Myocyte (in vitro differentiated cells): ENCODE measurements around the gene MAPT. TPM values are rescaled to one million over a fixed set of nuclear protein-coding genes. Genes with fewer than 3 reads are reported as not detected.

Experiments used
- DNase-seq: peaks from one replicate; pipeline ENCODE4 v3.0.0-alpha.2; 2012; ENCODE audit warnings: low read depth
- total RNA-seq: library from RNA; depleted of rRNA; stranded (reverse); fragments of >200 nt; gene quantifications from 2 replicates; pipeline ENCODE4 v1.2.3, GENCODE V29; 2014

MAPT gene
- total RNA-seq, 1 donor from 2014 or later: 0.05 TPM

DNA sequence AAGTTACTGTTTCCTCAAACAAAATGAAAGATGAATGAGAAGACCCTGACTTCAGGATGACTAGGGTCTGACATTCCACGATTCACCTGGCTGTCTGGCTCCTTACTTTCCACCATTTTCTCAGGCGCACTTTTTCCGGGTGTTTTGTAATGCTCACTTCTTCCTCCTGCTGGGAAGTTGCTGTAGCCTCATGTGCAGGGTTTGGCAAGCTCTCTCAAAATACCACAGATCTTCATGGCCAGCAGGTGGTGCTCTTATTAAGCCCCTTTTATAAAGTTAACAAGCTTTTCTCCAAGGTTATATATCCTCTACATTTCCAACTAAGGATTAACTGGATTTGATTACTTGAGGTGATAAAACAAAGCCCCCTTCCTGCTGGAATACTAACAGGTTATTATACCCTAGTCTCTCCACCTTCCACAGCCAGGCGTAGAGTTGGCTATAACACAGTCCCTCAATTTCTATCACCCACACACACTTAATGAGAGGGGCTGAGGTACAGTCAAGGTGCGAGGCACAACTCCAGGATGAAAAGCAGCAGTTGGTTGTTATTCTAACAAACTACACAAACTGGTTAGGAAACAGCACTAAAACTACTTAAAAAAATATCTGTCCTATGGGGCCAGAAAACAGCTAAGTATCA is 150.1 kb downstream of the MAPT start:
- DNase-seq: peak; percentile 89

DNA sequence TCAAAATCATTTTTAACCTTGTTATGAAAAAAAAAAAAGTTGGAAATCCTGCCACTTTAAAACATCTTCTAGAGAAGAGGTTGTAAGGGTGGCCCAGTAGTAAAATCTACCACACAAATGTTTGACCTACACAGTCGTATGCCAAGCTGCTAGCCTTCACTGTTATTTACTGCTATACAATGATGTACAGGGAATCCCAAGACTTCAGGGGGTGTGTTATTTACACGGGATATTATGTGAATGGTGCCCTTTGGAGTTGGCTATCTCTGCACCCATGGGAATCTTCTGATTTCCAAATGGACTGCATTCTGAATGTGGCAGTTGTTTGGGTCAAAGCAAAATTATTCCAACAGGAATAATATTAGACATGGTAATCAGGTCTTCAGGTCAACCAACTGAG is 150.6 kb downstream of the MAPT start:
- no peak for DNase-seq

DNA sequence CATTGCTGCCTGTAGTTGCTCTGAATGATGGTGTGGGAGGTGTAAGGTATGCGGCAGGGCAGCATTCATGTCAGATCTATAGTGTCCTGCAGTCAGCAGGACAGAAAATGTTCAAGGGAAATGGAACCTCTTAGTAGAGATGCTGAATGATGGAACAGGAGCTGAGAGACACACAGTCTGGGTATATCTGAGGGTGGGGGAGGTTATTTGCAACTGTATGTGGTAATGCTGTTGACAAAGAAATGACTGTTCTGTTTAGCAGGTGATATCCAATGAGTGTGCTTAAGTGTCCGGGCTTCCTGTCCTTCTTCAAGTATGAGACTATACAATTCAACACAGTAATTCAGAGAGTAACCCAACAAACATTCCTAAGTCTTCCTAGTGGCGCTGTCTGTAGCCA is 151.3 kb downstream of the MAPT start:
- no peak for DNase-seq

DNA sequence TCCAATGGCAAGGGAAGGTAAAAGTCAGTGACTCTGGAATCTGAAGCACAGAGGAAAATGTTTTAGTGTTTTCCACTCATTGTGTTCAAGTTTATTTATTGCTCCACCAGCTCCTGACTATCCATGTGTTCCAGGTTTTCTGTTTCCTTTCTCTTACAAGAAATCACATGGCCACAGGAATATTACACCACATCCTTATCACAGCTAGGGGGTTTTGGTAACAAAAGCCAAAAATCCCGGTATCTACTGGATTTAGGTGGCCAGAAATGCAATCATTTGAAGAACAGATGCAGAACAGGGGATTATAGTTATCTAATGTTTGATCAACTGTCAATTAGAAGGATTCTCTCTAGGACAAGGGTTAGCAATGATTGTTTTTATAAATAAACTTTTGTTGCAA is 152.6 kb downstream of the MAPT start:
- no peak for DNase-seq

DNA sequence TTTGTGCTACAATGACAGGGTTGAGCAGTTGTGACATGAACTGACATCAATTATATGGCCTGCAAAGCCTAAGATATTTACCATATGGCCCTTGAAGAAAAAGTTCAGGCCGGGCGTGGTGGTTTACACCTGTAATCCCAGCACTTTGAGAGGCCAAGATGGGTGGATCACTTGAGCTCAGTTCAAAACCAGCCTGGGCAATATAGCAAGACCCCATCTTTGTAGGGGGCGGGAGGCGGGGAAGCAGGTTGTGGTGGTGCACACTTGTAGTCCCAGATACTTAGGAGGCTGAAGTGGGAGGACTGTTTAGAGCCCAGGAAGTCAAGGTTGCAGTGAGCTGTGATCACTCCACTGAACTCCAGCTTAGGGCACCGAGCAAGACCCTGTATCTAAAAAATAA is 153.0 kb downstream of the MAPT start:
- DNase-seq: no peak

DNA sequence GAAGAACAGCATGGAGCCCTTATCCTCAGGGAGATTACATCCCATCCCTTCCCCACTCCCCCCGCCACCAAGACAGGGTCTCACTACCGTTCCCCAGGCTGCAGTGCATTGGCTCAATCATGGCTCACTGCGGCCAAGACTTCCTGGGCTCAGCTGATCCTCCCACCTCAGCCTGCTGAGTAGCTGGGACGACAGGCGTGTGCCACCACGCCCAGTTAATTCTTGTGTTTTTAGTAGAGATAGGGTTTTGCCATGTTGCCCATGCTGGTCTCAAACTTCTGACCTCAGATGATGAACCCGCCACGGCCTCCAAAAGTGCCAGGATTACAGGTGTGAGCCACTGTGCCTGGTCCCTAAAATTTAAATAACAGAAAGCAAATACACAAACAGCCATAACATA is 153.5 kb downstream of the MAPT start:
- DNase-seq: no peak

DNA sequence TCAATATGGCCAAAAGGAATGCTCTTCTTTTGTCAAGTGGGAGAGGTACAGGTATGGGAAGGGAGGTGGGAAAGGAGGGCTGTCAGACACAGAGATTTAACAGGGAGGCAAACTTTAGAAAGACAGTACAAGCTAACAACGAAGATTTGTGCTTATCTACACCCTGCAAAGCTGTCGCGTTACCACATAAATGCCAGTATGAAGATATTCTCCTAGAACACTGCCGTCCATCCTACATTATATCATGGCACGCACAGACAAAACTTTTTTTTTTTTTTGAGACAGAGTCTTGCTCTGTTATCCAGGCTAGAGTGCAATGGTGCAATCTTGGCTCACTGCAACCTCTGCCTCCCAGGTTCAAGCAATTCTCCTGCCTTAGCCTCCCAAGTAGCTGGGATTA is 155.3 kb downstream of the MAPT start:
- DNase-seq: no peak

DNA sequence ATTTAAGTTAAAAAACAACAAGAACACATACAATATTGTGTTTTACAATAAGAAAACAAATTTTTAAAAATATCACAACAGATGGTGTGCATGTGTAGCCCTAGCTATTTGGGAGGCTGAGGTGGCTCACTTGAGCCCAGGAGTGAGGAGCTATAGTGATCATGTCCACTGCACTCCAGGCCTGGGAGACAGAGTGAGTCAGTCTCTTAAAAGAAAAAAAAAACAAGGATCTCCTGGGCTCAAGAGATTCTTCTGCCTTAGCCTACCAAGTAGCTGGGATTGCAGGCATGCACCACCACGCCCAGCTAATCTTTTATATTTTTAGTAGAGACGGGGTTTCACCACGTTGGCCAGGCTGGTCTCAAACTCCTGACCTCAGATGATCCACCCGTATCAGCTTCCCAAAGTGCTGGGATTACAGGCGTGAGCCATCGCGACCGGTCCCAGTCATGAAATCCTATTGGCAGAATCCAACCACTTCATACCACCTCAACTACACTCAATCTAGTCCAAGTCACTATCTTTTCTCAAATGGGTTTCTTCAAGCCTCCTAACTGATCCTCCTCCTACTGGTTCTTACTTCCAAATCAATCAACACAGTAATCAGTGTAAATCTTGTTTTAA is 159.7 kb downstream of the MAPT start:
- peak; percentile 50 for DNase-seq

DNA sequence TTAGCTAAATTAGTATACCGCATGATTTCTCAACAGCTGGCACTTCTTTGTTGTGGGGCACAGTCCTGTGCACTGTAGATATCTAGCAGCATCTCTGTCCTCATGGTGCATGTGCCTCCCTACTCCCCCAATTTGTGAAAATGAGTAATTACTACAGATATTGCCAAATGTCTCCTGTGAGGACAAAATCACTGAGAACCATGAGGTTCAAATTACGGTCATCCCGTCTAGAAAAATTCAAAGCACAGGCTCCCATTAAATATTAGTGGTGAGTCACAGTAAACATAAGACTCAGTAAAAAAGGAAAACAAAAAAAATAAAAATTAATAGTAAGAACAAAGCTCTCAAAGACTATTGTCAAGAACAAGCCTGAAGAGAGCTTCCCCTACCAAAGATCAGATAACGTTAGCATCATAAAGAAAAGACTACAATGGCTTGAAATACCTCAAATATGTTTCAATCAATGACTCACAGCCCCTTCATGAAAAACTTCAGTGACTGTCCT is 162.5 kb downstream of the MAPT start:
- peak; percentile 50 for DNase-seq

DNA sequence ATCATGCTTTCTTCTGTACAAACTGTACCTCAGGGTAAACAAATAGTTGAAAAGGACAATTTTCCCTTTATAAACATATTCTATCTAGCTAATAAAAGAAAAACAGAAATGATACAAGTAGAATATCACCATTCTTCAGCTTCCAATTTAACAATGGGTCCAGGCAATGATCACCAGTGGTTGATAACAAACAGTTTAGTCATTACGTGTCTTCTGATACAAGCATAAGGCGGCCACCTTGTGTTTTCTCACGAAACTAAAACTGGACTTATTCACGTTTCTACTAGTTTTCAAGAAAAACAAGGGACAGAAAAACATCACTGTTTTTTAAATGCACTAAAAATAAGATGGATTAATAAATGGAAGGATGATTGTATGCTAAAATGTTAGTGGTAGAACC is 163.0 kb downstream of the MAPT start:
- DNase-seq: no peak

DNA sequence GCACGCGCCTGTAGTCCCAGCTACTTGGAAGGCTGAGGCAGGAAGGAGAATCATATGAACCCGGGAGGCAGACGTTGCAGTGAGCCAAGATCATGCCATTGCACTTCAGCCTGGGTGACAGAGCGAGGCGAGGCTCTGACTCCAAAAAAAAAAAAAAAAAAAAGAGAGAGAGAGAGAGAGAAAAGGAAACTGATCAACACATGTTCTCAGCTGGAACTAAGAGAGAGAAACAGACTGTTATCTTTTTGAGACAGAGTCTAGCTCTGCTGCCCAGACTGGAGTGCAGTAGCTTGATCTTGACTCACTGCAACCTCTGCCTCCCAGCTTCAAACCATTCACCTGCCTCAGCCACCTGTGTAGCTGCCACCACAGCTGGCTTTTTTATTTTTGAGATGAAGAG is 165.1 kb downstream of the MAPT start:
- no peak for DNase-seq

DNA sequence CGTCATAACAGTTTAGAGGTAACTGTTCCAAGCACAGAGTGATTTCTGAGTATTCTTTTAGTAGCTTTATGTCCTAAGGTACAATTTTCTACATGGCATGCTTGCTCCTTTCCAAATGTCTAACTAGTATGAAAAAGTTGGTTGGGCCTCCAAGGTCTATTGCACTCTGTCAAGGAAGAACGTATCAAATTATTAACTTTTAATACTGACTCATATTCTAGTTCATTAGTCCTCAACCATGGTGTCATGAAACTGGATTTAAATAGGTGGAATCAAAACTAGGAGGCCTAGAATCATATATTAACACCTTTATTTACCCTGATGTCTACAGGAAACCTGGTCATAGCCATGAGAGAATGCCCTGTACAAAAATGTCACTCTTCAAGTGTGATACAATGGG is 166.1 kb downstream of the MAPT start:
- no peak for DNase-seq

DNA sequence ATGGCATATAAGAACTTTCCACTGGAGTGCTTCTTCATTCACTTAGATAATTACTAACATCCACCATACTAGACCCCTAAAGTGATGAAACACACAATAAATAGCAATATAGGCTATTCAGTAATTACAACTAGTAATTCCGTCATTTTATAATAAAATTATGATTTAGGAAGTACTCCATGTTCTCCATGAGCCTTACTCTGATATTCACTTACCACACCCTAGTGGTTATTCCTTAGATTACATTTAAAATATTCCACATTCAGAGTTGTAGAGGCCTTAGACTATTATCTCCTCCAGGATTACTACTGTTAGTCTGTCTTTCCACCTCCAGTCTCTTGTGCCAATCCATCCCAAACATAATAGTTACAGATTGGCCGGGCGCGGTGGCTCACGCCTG is 167.1 kb downstream of the MAPT start:
- DNase-seq: no peak

DNA sequence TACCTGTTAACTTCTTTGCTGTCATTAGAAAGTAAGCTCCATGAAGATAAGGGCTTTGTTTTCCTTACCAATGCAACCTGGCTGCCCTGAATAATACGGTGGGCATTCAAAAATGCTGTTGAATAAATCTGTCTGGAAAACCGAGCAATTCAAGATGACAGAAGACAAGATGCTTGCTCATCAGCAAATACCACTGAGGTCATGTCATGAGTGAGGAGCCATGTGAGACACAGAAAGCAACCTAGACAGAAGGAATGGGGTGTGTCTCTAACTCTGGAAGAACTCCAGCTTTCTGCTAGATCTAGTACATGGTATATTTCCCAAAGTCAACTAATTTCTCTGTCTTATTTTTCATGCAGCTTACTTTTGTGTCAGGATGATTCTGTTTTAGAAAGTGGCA is 168.9 kb downstream of the MAPT start:
- peak; percentile 80 for DNase-seq

DNA sequence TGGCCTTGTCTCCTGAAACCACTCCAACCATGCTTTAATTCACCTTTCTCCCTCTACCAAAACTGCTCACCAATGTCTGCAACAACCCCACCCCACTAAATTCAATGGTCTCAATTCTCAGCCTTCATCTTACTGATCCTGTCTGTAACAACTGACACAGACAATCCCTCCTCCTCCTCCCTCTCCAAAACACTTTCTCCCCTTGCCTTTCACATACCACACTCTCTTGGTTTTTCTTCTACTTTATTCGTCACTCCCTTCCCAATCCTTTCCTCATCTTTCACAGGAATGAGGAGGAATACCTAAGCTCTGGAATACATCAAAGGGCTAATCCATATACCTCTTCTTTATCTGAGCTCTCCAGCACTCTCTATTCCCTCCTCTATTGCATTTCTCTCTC is 170.1 kb downstream of the MAPT start:
- no peak for DNase-seq

DNA sequence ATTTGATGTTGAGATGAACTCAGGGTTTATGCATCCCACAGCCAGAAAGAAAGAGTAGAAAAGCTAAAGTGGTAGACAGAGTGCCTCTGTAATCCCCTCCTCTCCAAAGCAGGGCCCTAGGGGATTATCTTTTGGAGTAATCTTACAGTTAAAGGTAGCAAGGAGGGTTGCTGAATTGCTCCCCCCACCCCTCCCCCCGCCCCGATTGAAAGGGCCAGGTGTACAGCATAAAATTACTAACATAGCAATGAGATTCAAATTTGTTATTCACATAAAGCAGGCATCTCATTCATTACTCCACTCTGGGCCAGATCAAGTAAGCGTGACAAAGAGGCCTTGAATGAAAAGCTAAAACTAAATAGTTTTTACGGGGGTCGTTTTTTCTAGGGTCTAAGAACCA is 177.4 kb downstream of the MAPT start:
- peak; percentile 26 for DNase-seq

DNA sequence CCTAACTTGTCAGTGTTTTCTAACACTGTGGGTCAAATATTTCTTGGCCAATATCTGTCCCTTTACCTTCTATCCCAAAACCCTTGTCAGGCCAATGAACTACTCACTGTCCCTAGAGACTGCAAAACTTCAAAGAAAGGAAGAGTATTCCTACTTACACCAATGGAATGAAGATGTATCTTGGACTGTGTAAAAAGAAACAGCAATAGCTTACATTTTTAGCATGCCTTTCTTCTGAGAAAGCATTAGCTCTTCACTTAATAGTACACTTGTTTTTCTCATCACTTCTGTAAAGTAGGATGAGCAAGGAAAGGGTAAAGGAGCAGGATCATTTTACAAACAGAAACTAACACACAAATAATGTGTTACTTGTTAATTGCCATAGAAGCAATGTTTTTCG is 178.6 kb downstream of the MAPT start:
- peak; percentile 49 for DNase-seq

DNA sequence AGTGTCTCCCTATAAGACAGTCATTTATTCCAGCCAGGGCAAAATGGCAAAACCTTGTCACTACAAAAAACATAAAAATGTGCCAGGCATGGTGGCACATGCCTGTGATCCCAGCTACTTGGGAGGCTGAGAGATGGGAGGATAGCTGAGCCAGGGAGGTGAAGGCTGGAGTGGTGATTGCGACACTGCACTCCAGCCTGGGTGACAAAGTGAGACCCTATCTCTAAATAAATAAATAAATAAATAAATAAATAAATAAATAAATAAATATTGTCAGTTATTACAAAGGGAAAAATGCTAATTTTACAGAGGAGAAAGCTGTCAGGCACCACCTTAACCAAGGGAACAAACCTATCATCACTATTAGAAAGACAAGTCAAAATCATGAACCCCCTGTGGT is 180.2 kb downstream of the MAPT start:
- DNase-seq: no peak

Other genes starting within 250 kb of the MAPT start
- 0.36 TPM in 1 of 2 replicates, not detected in the other for gene CRHR1, start 110.2 kb upstream of the MAPT start, total RNA-seq
- gene SPPL2C, start 49.7 kb upstream of the MAPT start, total RNA-seq: not detected in 2 replicates
- gene STH, start 104.7 kb downstream of the MAPT start, total RNA-seq: not detected in 2 replicates